NAMALWA (cell line): ENCODE measurements around the gene DDX6.

Source experiments
- DNase-seq: peaks from one replicate; pipeline ENCODE4 v3.0.0-alpha.2; 2015; ENCODE audit warnings: low spot score

The DDX6 gene

DNA sequence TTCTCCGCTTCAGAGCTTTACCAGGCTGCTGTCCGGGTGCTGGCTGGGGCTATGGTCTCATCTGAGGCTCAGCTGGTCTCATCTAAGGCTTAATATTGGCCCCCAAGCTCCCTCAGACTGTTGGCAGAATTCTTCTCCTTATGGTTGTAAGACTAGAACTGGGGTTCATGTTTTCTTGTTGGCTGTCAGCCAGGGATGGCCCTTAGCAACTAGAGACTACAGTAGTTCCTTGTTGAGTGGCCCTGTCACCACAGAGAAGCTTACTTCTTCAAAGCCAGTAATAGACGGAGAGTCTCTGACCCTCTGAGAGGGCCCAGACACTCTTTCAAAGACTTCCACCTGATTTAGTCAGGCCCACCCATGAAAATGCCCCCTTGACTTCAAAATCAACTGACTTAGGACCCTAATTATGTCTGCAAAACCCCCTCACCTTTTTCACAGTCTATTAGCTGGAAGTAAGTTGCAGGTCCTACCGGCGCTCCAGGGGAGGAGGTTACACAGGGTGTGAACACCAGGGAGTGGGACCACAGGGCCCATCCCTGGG, 87.3 kb downstream of the DDX6 start:
- no peak for DNase-seq

DNA sequence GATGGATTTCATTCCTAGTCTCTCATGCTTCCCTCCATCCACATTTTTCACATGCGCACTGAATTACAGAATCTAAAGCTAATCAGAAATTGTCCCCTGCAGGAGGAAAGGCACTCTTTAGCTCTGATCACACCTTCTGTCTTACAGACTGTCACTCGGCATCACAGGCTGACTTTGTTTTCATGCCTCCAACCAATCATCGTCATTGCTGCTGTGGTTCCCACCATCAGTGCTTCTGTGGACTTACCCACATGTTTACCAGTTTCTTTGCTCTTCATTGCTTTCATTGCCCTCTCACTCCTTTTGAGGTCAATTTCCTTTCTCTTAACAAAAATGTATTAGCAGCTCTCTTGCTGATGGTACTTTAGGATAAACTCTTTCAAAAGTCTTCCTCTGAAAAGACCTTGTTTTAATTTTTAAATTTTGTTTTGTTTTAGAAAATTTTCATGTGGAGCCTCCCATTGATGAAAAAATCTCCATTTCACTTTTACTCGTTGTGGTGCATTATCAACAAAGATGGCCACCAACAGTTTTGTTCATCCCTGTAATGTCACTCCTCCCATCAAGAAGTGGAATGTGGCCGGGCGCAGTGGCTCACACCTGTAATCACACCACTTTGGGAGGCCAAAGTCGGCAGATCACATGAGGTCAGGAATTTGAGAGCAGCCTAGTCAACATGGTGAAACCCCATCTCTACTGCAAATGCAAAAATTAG, 91.3 kb downstream of the DDX6 start:
- no peak for DNase-seq
